ENCODE data around the gene CDON. TPM values are rescaled to one million over a fixed set of nuclear protein-coding genes. Genes with fewer than 3 reads are reported as not detected.

The CDON gene
- total and polyA plus RNA-seq, 8 donors, result 8.6 to 16.3 (median 11.4) TPM

- no peak for TF ChIP-seq CTCF (IDR thresholded peaks at IDR 0.05)
- ATAC-seq (no peak), DNase-seq (no peak)
- intact Hi-C loops (cut with DNase I), result no loop called here
- Histone ChIP-seq H3K27me3 (no peaks in the 10 kb centered on the region), H3K4me3 (no peak overlapping the region), H3K9me3 (no peaks in the 10 kb centered on the region), H3K27ac (no peak overlapping the region), H3K36me3 (no peaks in the 10 kb centered on the region), H3K4me1 (no peaks in the 10 kb centered on the region)
These were observed 115.8 kb downstream of the CDON start for GRCh38 chr11:125946712-125947418.

- ATAC-seq, result peak; percentile 7
- Histone ChIP-seq H3K9me3 (no peaks in the 10 kb centered on the region), H3K36me3 (no peaks in the 10 kb centered on the region), H3K27me3 (no peaks in the 10 kb centered on the region), H3K27ac (no peak within 1 kb of the TSS), H3K4me3 (no peak within 1 kb of the TSS), H3K4me1 (no peaks in the 10 kb centered on the region)
- no peak for DNase-seq
- TF ChIP-seq CTCF (IDR thresholded peaks at IDR 0.05), result no peak
- intact Hi-C loops (cut with DNase I), result no loop called here
These were observed 116.7 kb downstream of the CDON start, which contains the start of gene VSIG10L2 for GRCh38 chr11:125945797-125946520. TSS of gene VSIG10L2 (plus strand) at chr11:125946044. CDS start at chr11:125946056, 12 bp downstream.

DNA sequence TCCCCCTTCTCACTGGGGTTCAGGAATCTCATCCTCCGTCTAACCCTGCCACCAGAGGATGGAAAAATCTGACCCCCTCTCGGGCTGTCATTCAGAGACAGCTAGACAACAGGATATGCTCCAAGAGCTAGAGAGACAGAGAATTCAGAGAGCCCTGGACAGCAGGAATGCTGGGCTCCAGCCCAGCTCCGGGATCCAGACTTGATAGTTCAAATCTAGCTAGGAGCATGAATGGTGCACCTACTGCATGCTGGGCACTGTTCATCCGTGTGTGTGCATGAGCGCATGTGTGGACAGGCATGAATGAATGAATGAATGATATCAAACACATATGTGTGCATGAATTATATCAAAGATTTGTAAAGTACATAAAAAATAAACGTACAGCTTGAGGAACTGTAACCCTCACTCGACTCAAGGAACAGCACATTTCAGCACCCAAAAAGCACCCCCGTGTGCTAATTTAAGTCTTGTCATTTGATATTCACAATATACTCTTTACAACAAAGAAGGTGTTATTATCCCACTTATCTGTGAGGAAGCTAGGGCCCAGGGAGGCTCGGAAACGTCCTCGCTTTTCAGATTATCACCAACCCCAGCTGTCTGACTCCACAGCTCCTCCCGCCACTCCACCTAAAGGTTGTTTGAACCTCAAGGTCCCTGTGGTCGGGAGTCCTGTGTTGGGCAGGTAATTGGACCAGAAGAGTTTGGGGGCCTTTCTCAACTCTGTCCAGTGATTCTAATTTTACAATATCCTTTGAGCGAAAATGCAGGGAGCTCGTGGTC is 117.5 kb downstream of the CDON start:
- TF ChIP-seq CTCF (IDR thresholded peaks at IDR 0.05), result no peak
- DNase-seq (no peak), ATAC-seq (no peak)
- H3K36me3 ChIP-seq, result no peaks in the 10 kb centered on the region
- H3K4me1 ChIP-seq, result no peaks in the 10 kb centered on the region
- H3K27me3 ChIP-seq, result no peaks in the 10 kb centered on the region
- no peak overlapping the region for H3K4me3 ChIP-seq
- intact Hi-C loops (cut with DNase I), result no loop called here
- H3K9me3 ChIP-seq, result no peaks in the 10 kb centered on the region
- H3K27ac ChIP-seq, result no peak overlapping the region

DNA sequence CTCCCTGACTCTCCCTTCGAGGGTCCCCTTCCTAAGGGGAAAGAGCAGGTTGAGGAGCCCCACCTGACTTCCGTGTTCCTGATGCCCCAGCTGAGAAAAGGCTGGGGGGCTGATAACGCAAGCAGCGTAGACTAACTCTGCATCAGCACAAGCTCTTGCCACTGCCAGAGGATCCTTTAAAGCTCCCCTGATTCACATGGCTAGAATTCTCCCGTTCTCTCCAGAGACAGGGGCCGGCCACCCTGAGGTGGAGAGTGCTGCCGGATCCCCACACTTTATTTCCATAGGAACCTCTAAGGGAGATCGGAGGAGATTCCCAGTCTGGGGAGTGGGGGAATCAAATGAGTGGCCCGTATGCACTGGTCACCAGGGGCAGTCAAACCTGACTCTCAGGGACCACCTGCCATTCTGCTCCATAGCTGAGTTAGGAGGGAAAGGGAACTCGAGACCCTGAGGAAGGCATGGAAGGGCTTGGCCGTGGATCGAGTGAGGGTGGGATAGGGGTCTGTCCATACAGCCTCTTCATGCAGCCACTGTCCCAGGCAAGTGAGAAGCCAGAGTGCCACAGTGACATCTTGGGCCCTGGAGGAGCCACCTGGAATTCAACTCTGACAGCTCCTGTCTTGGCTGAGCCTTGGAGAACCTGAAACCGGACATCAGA is 118.2 kb downstream of the CDON start:
- Histone ChIP-seq H3K36me3 (no peaks in the 10 kb centered on the region), H3K27me3 (no peaks in the 10 kb centered on the region), H3K9me3 (no peaks in the 10 kb centered on the region), H3K4me1 (no peaks in the 10 kb centered on the region), H3K27ac (no peak overlapping the region), H3K4me3 (no peak overlapping the region)
- DNase-seq (no peak), ATAC-seq (no peak)
- intact Hi-C loops (cut with DNase I), result no loop called here
- TF ChIP-seq CTCF (IDR thresholded peaks at IDR 0.05), result no peak

Measured in left lung (tissue), 10 donors.